Cerebellar cortex (tissue), 1 donor: Measurements from ENCODE around the gene HCFC1R1.

Source experiments
- DNase-seq: peaks from one replicate; pipeline ENCODE4 v3.0.0-alpha.2; 2015; ENCODE audit warnings: low spot score

Gene HCFC1R1

DNA sequence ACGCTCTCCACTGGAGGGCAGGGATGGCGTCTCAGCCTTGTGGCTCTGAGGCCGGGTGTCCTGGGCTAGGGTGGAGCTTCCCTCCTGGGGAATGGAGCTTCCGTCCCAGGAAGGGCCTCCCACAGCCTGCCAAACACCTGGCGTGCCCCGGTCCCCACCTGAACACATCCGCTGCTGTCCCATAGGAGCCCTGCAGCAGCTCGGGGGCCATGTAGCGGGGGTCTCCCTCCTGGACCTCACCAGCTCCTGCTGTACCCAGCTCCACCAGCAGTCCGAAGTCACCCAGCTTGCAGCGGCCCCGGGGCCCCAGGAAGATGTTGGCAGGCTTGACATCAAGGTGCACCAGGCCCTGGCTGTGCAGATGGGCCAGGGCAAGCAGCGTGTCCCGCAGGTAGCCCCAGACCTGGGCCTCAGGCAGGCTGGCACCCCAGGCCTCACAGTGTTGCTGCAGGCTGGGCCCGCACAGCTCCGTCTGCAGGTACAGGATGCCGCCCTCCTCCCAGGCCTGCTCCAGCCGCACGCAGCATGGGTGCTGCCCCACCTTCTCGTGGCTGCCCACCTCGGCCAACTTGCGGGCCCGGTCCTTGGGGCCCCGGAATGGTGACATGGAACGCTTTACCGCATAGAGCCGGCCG is 48.5 kb downstream of the HCFC1R1 start:
- no peak for DNase-seq

DNA sequence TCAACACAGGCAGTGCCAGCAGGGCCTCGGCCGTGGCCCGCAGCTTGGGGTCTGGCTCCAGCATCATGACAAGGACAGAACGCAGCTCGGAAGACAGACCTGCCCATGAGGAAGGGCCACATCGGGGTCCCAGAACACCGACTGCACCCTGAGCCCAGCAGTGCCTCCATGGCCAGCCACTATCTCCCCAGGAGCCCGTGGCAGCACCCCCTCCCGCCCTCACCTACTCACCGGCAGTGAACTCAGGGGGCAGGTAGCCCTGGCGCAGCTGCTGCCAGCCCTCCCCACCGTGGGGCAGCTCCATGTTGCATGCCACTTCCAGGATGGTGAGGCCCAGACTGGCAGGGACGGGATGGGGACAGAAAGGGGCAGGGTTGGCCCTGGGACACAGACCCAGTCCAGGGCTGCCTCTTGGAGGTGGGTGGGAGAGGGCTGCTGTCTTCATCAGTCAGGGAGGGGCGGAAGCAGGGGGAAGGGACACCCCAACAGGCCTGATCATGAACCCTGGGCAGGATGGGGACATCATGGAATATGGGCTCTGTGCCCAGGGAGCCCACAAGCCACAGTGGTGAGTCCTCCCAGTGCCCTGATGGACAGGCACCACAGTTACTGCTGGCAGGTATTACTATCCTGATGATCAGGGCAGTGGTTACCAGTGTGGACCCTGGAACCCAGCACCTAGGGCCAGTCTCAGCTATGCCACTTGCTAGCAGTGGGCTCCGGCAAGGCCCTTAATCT is 49.3 kb downstream of the HCFC1R1 start:
- DNase-seq = no peak

DNA sequence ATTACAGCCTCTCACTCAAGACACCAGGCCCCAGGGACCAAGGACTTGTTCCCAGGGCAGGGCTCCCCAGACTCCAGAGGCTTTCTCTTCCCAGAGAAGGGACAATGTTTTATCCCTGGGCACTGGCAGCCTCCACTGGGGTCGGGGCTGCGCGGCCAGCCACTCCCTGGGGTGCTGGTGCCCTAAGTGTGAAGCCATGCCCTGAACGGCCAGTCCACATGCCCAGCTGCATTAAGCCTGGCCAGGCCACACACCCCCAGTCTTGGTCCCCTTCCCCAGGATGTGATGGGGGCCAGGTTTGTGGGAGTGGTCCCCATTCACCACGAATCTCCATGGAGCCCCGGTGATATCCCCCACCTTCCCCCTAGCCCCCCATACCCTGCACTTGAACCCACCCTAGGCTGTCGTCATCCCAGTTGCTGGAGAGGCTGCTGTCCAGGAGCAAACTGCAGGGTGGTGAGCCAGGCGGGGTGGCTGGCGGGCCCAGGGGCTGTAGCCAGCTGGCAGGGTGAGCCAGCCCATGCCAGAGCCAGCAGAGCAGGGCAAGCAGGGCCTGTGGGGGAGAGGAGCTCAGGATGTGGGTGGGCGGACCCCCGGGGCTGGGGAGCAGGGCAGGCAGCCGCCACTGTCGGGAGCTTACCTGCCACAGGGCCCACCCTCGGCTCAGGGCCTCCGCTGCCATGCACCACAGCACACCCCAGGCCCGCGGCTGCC is 50.0 kb downstream of the HCFC1R1 start:
- no peak for DNase-seq

DNA sequence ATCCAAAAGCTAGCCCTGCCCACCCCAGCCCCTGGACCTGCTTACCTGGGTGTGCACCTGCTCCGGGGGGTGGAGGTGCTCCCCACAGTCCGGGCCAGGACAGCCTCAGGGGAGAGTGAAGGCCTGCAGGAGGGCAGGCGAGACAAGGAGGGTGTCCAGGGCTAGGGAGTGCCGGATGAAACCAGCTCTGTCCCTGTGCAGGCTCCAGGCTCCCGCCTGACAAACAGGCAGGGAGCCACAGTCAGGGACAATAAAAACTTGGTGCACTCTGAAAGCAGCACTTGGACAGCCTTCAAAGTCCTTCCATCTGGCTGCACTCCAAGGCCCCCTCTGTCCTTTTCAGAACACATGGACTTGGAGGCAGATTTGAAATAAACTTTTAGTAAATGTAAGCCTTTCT is 50.6 kb downstream of the HCFC1R1 start:
- DNase-seq = no peak
